DMS114 treated with DMSO at 0.1 percent for 48 hours (cell line): ENCODE measurements around the gene ZNRF1.
"Not testable (repeated sequence)": the region's sequence is repeated elsewhere in the genome, so short reads cannot be mapped to it uniquely, and the experiment has no call there.

Experiments used
- DNase-seq: peaks from one replicate; lab custom pipeline; 2025; ENCODE audit not compliant: unreplicated experiment; lab: John Stamatoyannopoulos, UW

The ZNRF1 gene

GRCh38 chr16:75111514-75111940 lies 112.7 kb downstream of the ZNRF1 start:
- DNase-seq: no peak

- no peak for DNase-seq
Observed at GRCh38 chr16:75111961-75112733, 113.3 kb downstream of the ZNRF1 start.

- DNase-seq: no peak
Observed at GRCh38 chr16:75112734-75113491, 114.1 kb downstream of the ZNRF1 start.

- DNase-seq: no peak
Observed at GRCh38 chr16:75113541-75114121, 114.8 kb downstream of the ZNRF1 start.

- DNase-seq: no peak
Observed at GRCh38 chr16:75114179-75114945, 115.5 kb downstream of the ZNRF1 start.

GRCh38 chr16:75114946-75115825 lies 116.4 kb downstream of the ZNRF1 start:
- DNase-seq: no peak

GRCh38 chr16:75116081-75116910 lies 117.5 kb downstream of the ZNRF1 start, which contains the start of gene LDHD:
Gene LDHD (minus strand): TSS chr16:75116780. CDS start chr16:75116720, 60 bp downstream.
- peak; percentile 70 for DNase-seq

- no peak for DNase-seq
Observed at GRCh38 chr16:75116911-75117245, 118.1 kb downstream of the ZNRF1 start.

- DNase-seq: no peak
Observed at GRCh38 chr16:75118943-75119539, 120.2 kb downstream of the ZNRF1 start.

- no peak for DNase-seq
Observed at GRCh38 chr16:75120253-75120652, 121.4 kb downstream of the ZNRF1 start.

- no peak for DNase-seq
Observed at GRCh38 chr16:75121949-75122568, 123.2 kb downstream of the ZNRF1 start.

GRCh38 chr16:75122609-75123008 lies 123.8 kb downstream of the ZNRF1 start:
- DNase-seq: no peak

GRCh38 chr16:75127713-75128415 lies 129.0 kb downstream of the ZNRF1 start:
- DNase-seq: no peak

- DNase-seq: not testable (repeated sequence)
Observed at GRCh38 chr16:75129421-75130149, 130.8 kb downstream of the ZNRF1 start.

- DNase-seq: no peak
Observed at GRCh38 chr16:75130150-75130771, 131.4 kb downstream of the ZNRF1 start.

- DNase-seq: no peak
Observed at GRCh38 chr16:75131081-75131480, 132.3 kb downstream of the ZNRF1 start.

- no peak for DNase-seq
Observed at GRCh38 chr16:75138233-75138632, 139.4 kb downstream of the ZNRF1 start.
